Naive thymus-derived CD8-positive, alpha-beta T cell (primary cell): Measurements from ENCODE around the gene CELF3. TPM values are rescaled to one million over a fixed set of nuclear protein-coding genes. Genes with fewer than 3 reads are reported as not detected.
A peak's percentile ranks its signal among the peaks of the same experiment; 100 is the strongest.

Source experiments
- ATAC-seq, 2 donors: fragments of 150-1000 bp; cut with Tn5 transposase in 1 of 2; sonication (Bioruptor Pico), chemical (Tn5 transposase) in 1 of 2; 1 replicate in 1 of 2; 2 replicates in 1 of 2; pipeline ENCODE4 v1.10.0; 2021; ENCODE audit warnings: mild to moderate bottlenecking in 2 of 2, moderate library complexity in 2 of 2
- POLR2A ChIA-PET: fragments of 350-600 bp; sonication (Branson Sonifier 250); formaldehyde crosslinking; loops from one replicate; lab custom pipeline; 2021; ENCODE audit warnings: antibody characterized with exemption; lab: Charles Lee
- DNase-seq, 10 donors: peaks; one replicate each; pipeline versions ENCODE4 v3.0.0 to v3.0.0-alpha.2; 2020 to 2022
- H3K27ac Mint-ChIP-seq, 10 donors: one replicate each; pipeline ENCODE4 v1.8.0; 2020 to 2022; ENCODE audit warnings: mild to moderate bottlenecking in 10 of 10, mixed read lengths in 10 of 10, moderate library complexity in 4 of 10, inconsistent platforms in 1 of 10
- H3K27me3 Mint-ChIP-seq, 5 donors: one replicate each; pipeline ENCODE4 v1.8.0; 2021 to 2022; ENCODE audit warnings: mixed read lengths in 5 of 5
- H3K36me3 Mint-ChIP-seq, 3 donors: one replicate each; pipeline ENCODE4 v1.8.0; 2020 to 2022; ENCODE audit warnings: mixed read lengths in 3 of 3, mild to moderate bottlenecking in 2 of 3, inconsistent platforms in 1 of 3
- H3K4me1 Mint-ChIP-seq, 4 donors: one replicate each; pipeline ENCODE4 v1.8.0; 2021 to 2022; ENCODE audit warnings: mixed read lengths in 4 of 4
- H3K4me3 Mint-ChIP-seq, 10 donors: one replicate each; pipeline ENCODE4 v1.8.0; 2020 to 2022; ENCODE audit warnings: mild to moderate bottlenecking in 10 of 10, mixed read lengths in 10 of 10, moderate library complexity in 6 of 10, inconsistent platforms in 1 of 10
- H3K9me3 Mint-ChIP-seq, 9 donors: one replicate each; pipeline ENCODE4 v1.8.0; 2020 to 2022; ENCODE audit warnings: mixed read lengths in 9 of 9, mild to moderate bottlenecking in 3 of 9, inconsistent platforms in 1 of 9, moderate library complexity in 1 of 9
- polyA plus RNA-seq, 3 donors: library from polyadenylated mRNA; unstranded; fragments of 300-500 nt; fragmentation: Illumina TruSeq; gene quantifications; one replicate each; pipeline ENCODE4 v1.2.3, GENCODE V29; 2021
- total RNA-seq, 8 experiments: library from RNA in 2 of 8; stranded (reverse) in 2 of 8; gene quantifications; one replicate each; pipeline ENCODE4 v1.2.3 and lab custom pipeline; 2021 to 2026

The CELF3 gene
- total and polyA plus RNA-seq, 5 experiments from 2014 or later: not detected

GRCh38 chr1:151718011-151718431 lies 1.4 kb upstream of the CELF3 start:
- Mint-ChIP-seq H3K4me3 (peak overlapping the region in 2 of 10 donors; percentile 43 to 68), H3K9me3 (no peaks in the 10 kb centered on the region)
- no peak for ATAC-seq

DNA sequence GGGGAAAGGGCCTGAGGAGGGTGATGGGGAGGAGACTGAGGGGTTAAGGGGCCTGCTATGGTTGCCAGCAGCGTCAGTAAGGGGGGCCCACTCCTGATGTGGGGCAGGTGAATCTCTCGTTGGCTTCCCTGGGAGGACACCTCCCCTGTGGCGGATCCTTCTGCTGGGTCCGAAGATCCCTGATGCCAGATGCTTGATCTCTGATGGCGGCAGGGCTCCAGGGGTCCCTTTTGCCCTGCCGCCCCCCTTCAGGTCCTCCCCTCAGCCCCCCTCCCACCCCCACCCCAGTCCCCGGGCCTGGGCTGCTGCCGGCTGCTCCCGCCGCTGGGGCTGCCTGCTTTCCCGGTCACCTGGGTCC lies 219 bp downstream of the CELF3 start:
- Mint-ChIP-seq H3K4me1 (peaks cover 19 to 31% (median 28%) of the 10 kb centered on the region in 4 donors), H3K9me3 (no peaks in the 10 kb centered on the region), H3K27me3 (peaks cover 27 to 64% (median 52%) of the 10 kb centered on the region in 5 donors), H3K27ac (no peak overlapping the region), H3K36me3 (peaks cover 0 to 3% (median 0%) of the 10 kb centered on the region in 3 donors), H3K4me3 (peak overlapping the region in 1 of 10 donors; percentile 68)
- no peak for DNase-seq
- no peak for ATAC-seq
- POLR2A ChIA-PET: interaction anchor here (1.1 kb wide), 1 partner anchor 82 kb away, joined by 4 read pairs; no protein-coding TSS in a partner anchor

More at GRCh38 chr1:151718011-151718431, 1.4 kb upstream of the CELF3 start:
- POLR2A ChIA-PET: no interaction called here
- Mint-ChIP-seq H3K27me3 (peaks cover 27 to 58% (median 49%) of the 10 kb centered on the region in 5 donors), H3K4me1 (peaks cover 22 to 39% (median 38%) of the 10 kb centered on the region in 4 donors), H3K36me3 (peaks cover 0 to 3% (median 0%) of the 10 kb centered on the region in 3 donors), H3K27ac (no peak overlapping the region)
- no peak for DNase-seq

DNA sequence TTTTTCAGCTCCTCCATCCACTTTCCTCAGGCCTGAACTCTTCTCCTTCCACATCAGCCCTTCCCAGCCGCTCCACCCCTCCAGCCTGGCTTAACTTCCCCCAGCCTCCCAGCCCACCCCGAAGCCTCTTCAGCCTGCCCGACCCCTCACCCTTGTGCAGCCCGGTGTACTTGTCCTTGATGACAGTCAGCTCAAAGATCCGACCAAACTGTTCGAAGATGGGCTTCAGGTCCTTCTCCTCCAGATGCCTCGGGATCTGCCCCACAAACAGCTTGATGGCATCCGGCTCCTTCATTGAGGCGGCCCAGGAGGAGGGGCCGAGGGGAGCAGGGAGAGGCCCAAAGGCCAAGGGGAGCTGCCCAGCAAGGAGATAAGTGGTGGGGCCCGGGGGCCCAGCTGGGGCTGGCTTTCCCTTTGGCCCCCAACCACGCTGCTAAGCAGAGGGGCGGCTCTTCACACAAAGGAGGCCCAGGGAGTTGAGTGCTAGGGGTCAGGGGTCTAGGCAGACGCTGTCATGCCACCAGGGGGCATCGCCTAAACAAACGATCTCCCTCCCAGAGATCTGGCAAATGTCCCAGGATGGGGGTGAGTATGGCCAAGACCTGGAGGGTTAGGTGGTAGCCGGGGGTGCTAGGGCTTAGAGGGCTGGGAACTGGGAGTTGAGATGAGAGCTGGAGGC lies 738 bp downstream of the CELF3 start:
- POLR2A ChIA-PET: no interaction called here
- Mint-ChIP-seq H3K36me3 (peaks cover 0 to 3% (median 0%) of the 10 kb centered on the region in 3 donors), H3K4me1 (peaks cover 16 to 26% (median 25%) of the 10 kb centered on the region in 4 donors), H3K9me3 (no peaks in the 10 kb centered on the region), H3K27me3 (peaks cover 27 to 64% (median 52%) of the 10 kb centered on the region in 5 donors), H3K4me3 (peak overlapping the region in 2 of 10 donors; percentile 13 to 68), H3K27ac (no peak overlapping the region)
- no peak for DNase-seq
- ATAC-seq: no peak

- DNase-seq (no peak), ATAC-seq (no peak)
- peaks cover 0 to 3% (median 0%) of the 10 kb centered on the region in 3 donors for H3K36me3 Mint-ChIP-seq
- no peaks in the 10 kb centered on the region for H3K9me3 Mint-ChIP-seq
- POLR2A ChIA-PET: no interaction called here
- H3K4me1 Mint-ChIP-seq: peaks cover 12 to 18% (median 17%) of the 10 kb centered on the region in 4 donors
- H3K27me3 Mint-ChIP-seq: peaks cover 25 to 64% (median 52%) of the 10 kb centered on the region in 5 donors
- H3K27ac Mint-ChIP-seq: no peak overlapping the region
- peak overlapping the region in 1 of 10 donors; percentile 1 for H3K4me3 Mint-ChIP-seq
Observed at GRCh38 chr1:151714820-151715725, 1.5 kb downstream of the CELF3 start.

- Mint-ChIP-seq H3K4me1 (peaks cover 12 to 17% (median 16%) of the 10 kb centered on the region in 4 donors), H3K27ac (no peak overlapping the region), H3K4me3 (no peak overlapping the region), H3K27me3 (peaks cover 20 to 59% (median 52%) of the 10 kb centered on the region in 5 donors), H3K36me3 (peaks cover 0 to 3% (median 0%) of the 10 kb centered on the region in 3 donors), H3K9me3 (no peaks in the 10 kb centered on the region)
- ATAC-seq: no peak
- DNase-seq: no peak
- POLR2A ChIA-PET: no interaction called here
Observed at GRCh38 chr1:151713874-151714273, 2.7 kb downstream of the CELF3 start.

- no peak overlapping the region for H3K27ac Mint-ChIP-seq
- ATAC-seq (no peak), DNase-seq (no peak)
- peaks cover 0 to 3% (median 0%) of the 10 kb centered on the region in 3 donors for H3K36me3 Mint-ChIP-seq
- peaks cover 10 to 16% (median 15%) of the 10 kb centered on the region in 4 donors for H3K4me1 Mint-ChIP-seq
- peaks cover 17 to 53% (median 43%) of the 10 kb centered on the region in 5 donors for H3K27me3 Mint-ChIP-seq
- no peak overlapping the region for H3K4me3 Mint-ChIP-seq
- POLR2A ChIA-PET: no interaction called here
- no peaks in the 10 kb centered on the region for H3K9me3 Mint-ChIP-seq
Observed at GRCh38 chr1:151713044-151713443, 3.6 kb downstream of the CELF3 start.

GRCh38 chr1:151711951-151712350 lies 4.7 kb downstream of the CELF3 start:
- Mint-ChIP-seq H3K27me3 (peaks cover 13 to 42% (median 33%) of the 10 kb centered on the region in 5 donors), H3K4me1 (peaks cover 5 to 8% (median 6%) of the 10 kb centered on the region in 4 donors), H3K4me3 (no peak overlapping the region), H3K36me3 (peaks cover 0 to 3% (median 0%) of the 10 kb centered on the region in 3 donors), H3K9me3 (no peaks in the 10 kb centered on the region), H3K27ac (no peak overlapping the region)
- POLR2A ChIA-PET: no interaction called here
- ATAC-seq (no peak), DNase-seq (no peak)

- no peaks in the 10 kb centered on the region for H3K9me3 Mint-ChIP-seq
- ATAC-seq: no peak
- peaks cover 2 to 9% (median 5%) of the 10 kb centered on the region in 4 donors for H3K4me1 Mint-ChIP-seq
- peaks cover 11 to 38% (median 27%) of the 10 kb centered on the region in 5 donors for H3K27me3 Mint-ChIP-seq
- no peaks in the 10 kb centered on the region for H3K36me3 Mint-ChIP-seq
- POLR2A ChIA-PET: no interaction called here
- DNase-seq: no peak
- H3K4me3 Mint-ChIP-seq: no peak overlapping the region
- no peak overlapping the region for H3K27ac Mint-ChIP-seq
Observed at GRCh38 chr1:151711044-151711800, 5.4 kb downstream of the CELF3 start.

- Mint-ChIP-seq H3K27ac (no peak overlapping the region), H3K4me1 (peaks cover 0 to 9% (median 2%) of the 10 kb centered on the region in 4 donors), H3K4me3 (no peak overlapping the region), H3K27me3 (peaks cover 7 to 29% (median 18%) of the 10 kb centered on the region in 5 donors), H3K9me3 (no peaks in the 10 kb centered on the region), H3K36me3 (no peaks in the 10 kb centered on the region)
- no peak for DNase-seq
- POLR2A ChIA-PET: no interaction called here
- ATAC-seq: no peak
Observed at GRCh38 chr1:151710187-151710840, 6.3 kb downstream of the CELF3 start.

DNA sequence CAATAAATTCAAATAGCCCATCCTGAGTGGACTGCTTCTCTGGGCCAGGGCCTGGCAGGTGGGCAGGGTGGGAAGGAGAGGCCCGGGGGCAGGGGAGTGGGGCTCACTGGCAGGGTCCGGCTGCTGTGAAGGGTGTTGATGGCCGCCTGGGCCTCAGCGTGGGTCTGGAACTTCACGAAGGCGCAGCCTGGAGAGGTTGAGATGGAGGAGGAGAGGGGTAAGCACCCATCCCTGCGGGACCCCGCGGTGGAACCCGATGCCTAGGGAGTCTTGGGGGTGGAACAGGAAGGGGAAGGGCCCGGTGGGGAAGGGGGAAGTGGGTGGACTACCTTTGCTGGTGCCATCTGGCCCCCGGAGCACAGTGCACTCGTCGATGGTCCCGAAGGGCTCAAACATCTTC lies 7.7 kb downstream of the CELF3 start:
- Mint-ChIP-seq H3K36me3 (no peaks in the 10 kb centered on the region), H3K27me3 (peaks cover 0 to 15% (median 10%) of the 10 kb centered on the region in 5 donors), H3K4me1 (peaks cover 0 to 9% (median 1%) of the 10 kb centered on the region in 4 donors), H3K9me3 (no peaks in the 10 kb centered on the region), H3K27ac (no peak overlapping the region), H3K4me3 (no peak overlapping the region)
- DNase-seq: no peak
- POLR2A ChIA-PET: no interaction called here
- no peak for ATAC-seq

GRCh38 chr1:151707541-151708065 lies 9.0 kb downstream of the CELF3 start:
- Mint-ChIP-seq H3K9me3 (no peaks in the 10 kb centered on the region), H3K36me3 (no peaks in the 10 kb centered on the region), H3K4me3 (no peak overlapping the region), H3K27ac (no peak overlapping the region), H3K27me3 (peaks cover 0 to 10% (median 5%) of the 10 kb centered on the region in 5 donors), H3K4me1 (peaks cover 3 to 21% (median 5%) of the 10 kb centered on the region in 4 donors)
- POLR2A ChIA-PET: no interaction called here
- DNase-seq (no peak), ATAC-seq (no peak)
